H1 (cell line): Measurements from ENCODE around the gene ALPL. TPM values are rescaled to one million over a fixed set of nuclear protein-coding genes. Genes with fewer than 3 reads are reported as not detected.

Source experiments
- CTCF ChIA-PET: fragments of 300-600 bp; sonication (Branson Sonifier 250); formaldehyde crosslinking; loops from one replicate; lab custom pipeline; 2021; ENCODE audit not compliant: partially characterized antibody; lab: Charles Lee
- POLR2A ChIA-PET: fragments of 300-600 bp; sonication (Branson Sonifier 250); formaldehyde crosslinking; loops from one replicate; lab custom pipeline; 2021; ENCODE audit warnings: inconsistent platforms; ENCODE audit not compliant: partially characterized antibody; lab: Charles Lee
- DNase-seq, 2 experiments: peaks; one replicate each; pipeline versions ENCODE4 v3.0.0 to v3.0.0-alpha.2; 2010 to 2022; ENCODE audit warnings: low spot score in 2 of 2, low read depth in 1 of 2, mixed read lengths in 1 of 2
- FAIRE-seq: peaks from 2 replicates; lab custom pipeline; 2011; peaks lifted over from hg19 to GRCh38; lab: Jason Lieb, UNC
- H2AFZ ChIP-seq: 2 replicates; pipeline ENCODE4 v1.8.1; 2012; ENCODE audit warnings: low read length, inconsistent platforms
- H2AK5ac ChIP-seq: 2 replicates; pipeline ENCODE4 v1.6.1; 2013; ENCODE audit warnings: low read depth, low read length
- H2BK120ac ChIP-seq: replicated peaks from 2 replicates; pipeline ENCODE3; 2013; ENCODE audit warnings: low read depth, low read length, inconsistent platforms
- H2BK12ac ChIP-seq: 2 replicates; pipeline ENCODE4 v1.6.1; 2013; ENCODE audit warnings: low read depth, low read length
- H2BK15ac ChIP-seq: 2 replicates; pipeline ENCODE4 v1.6.1; 2013; ENCODE audit warnings: low read length
- H2BK20ac ChIP-seq: 2 replicates; pipeline ENCODE4 v1.6.1; 2013; ENCODE audit warnings: low read length
- H2BK5ac ChIP-seq: 2 replicates; pipeline ENCODE4 v1.6.1; 2013; ENCODE audit warnings: low read depth, low read length
- H3K14ac ChIP-seq: 2 replicates; pipeline ENCODE4 v1.6.1; 2013; ENCODE audit warnings: inconsistent platforms; ENCODE audit not compliant: insufficient read length
- H3K18ac ChIP-seq: 2 replicates; pipeline ENCODE4 v1.6.1; 2013; ENCODE audit warnings: low read length; ENCODE audit errors: extremely low read depth
- H3K23ac ChIP-seq: 2 replicates; pipeline ENCODE4 v1.6.1; 2013; ENCODE audit warnings: inconsistent platforms; ENCODE audit not compliant: insufficient read length
- H3K23me2 ChIP-seq: 2 replicates; pipeline ENCODE4 v1.6.1; 2013; ENCODE audit warnings: low read depth, low read length
- H3K27ac ChIP-seq: 2 replicates; pipeline ENCODE4 v1.6.1; 2011; ENCODE audit warnings: low read depth, low read length, inconsistent platforms
- H3K27me3 ChIP-seq, 4 experiments: replicated peaks in 1 of 4; 1 replicate in 1 of 4; 2 replicates in 3 of 4; pipeline versions ENCODE4 v1.6.1 to v1.8.1; 2011 to 2013; ENCODE audit warnings: low read length in 3 of 4, mild to moderate bottlenecking in 3 of 4, inconsistent platforms in 2 of 4, mixed read lengths in 2 of 4, moderate library complexity in 1 of 4; ENCODE audit not compliant: control insufficient read depth in 3 of 4, insufficient read depth in 3 of 4; ENCODE audit errors: extremely low read depth in 1 of 4
- H3K36me3 ChIP-seq, 4 experiments: 2 replicates each; pipeline versions ENCODE4 v1.6.1 to v1.8.1; 2011 to 2013; ENCODE audit warnings: mild to moderate bottlenecking in 4 of 4, low read length in 3 of 4, moderate library complexity in 2 of 4, control low read depth in 1 of 4, inconsistent platforms in 1 of 4; ENCODE audit not compliant: insufficient read depth in 4 of 4, control insufficient read depth in 2 of 4
- H3K4ac ChIP-seq: replicated peaks from 2 replicates; pipeline ENCODE3; 2013; ENCODE audit warnings: low read length, low read depth, mixed read lengths, inconsistent platforms; ENCODE audit not compliant: insufficient read length
- H3K4me1 ChIP-seq, 4 experiments: replicated peaks in 1 of 4; 1 replicate in 1 of 4; 2 replicates in 3 of 4; pipeline versions ENCODE4 v1.6.1 to v1.8.1; 2011 to 2013; ENCODE audit warnings: low read length in 3 of 4, inconsistent platforms in 2 of 4, mixed read lengths in 1 of 4; ENCODE audit not compliant: insufficient read depth in 4 of 4, control insufficient read depth in 3 of 4
- H3K4me2 ChIP-seq, 2 experiments: 2 replicates each; pipeline versions ENCODE4 v1.6.1 to v1.8.1; 2011 to 2013; ENCODE audit warnings: low read depth in 2 of 2, low read length in 2 of 2, control low read depth in 1 of 2, inconsistent platforms in 1 of 2, mild to moderate bottlenecking in 1 of 2; ENCODE audit not compliant: insufficient read depth in 1 of 2
- H3K4me3 ChIP-seq, 4 experiments: fragments of 200-600, 300-600 bp in 1 of 4; sonication (generic), shearing (Covaris generic), sonication (Bioruptor Twin) in 1 of 4; 2 replicates each; pipeline versions ENCODE4 v1.5.1 to v1.8.1; 2011 to 2016; ENCODE audit warnings: low read length in 4 of 4, low read depth in 3 of 4, control low read depth in 2 of 4, inconsistent platforms in 2 of 4, mild to moderate bottlenecking in 2 of 4, mixed read lengths in 1 of 4, moderate library complexity in 1 of 4; ENCODE audit not compliant: insufficient read depth in 2 of 4; ENCODE audit errors: extremely low read depth in 1 of 4
- H3K56ac ChIP-seq: replicated peaks from 2 replicates; pipeline ENCODE3; 2013; ENCODE audit warnings: low read depth, mild to moderate bottlenecking, mixed read lengths, low read length, inconsistent platforms; ENCODE audit not compliant: insufficient read length
- H3K79me1 ChIP-seq: 2 replicates; pipeline ENCODE4 v1.6.1; 2013; ENCODE audit warnings: low read depth, low read length, control low read depth
- H3K79me2 ChIP-seq, 2 experiments: 2 replicates each; pipeline versions ENCODE4 v1.6.1 to v1.8.1; 2012 to 2013; ENCODE audit warnings: low read length in 2 of 2, mild to moderate bottlenecking in 2 of 2, inconsistent platforms in 1 of 2; ENCODE audit not compliant: insufficient read depth in 2 of 2, control insufficient read depth in 1 of 2
- H3K9ac ChIP-seq, 4 experiments: replicated peaks in 1 of 4; 1 replicate in 1 of 4; 2 replicates in 3 of 4; pipeline versions ENCODE4 v1.6.1 to v1.8.1; 2011 to 2013; ENCODE audit warnings: low read depth in 3 of 4, low read length in 3 of 4, control low read depth in 2 of 4, mild to moderate bottlenecking in 2 of 4, moderate library complexity in 2 of 4, inconsistent platforms in 1 of 4; ENCODE audit errors: extremely low read depth in 1 of 4
- H3K9me3 ChIP-seq, 2 experiments: 2 replicates each; pipeline versions ENCODE4 v1.6.1 to v1.8.1; 2012 to 2013; ENCODE audit warnings: mild to moderate bottlenecking in 2 of 2, moderate library complexity in 2 of 2, control low read depth in 1 of 2, inconsistent platforms in 1 of 2, low read depth in 1 of 2, low read length in 1 of 2, mixed read lengths in 1 of 2; ENCODE audit not compliant: insufficient read depth in 2 of 2
- H4K20me1 ChIP-seq, 2 experiments: replicated peaks in 1 of 2; 2 replicates each; pipeline versions ENCODE3 to v1.8.1; 2011 to 2013; ENCODE audit warnings: inconsistent platforms in 2 of 2, low read length in 2 of 2, mild to moderate bottlenecking in 1 of 2; ENCODE audit not compliant: insufficient read depth in 2 of 2, control insufficient read depth in 1 of 2
- H4K5ac ChIP-seq: 2 replicates; pipeline ENCODE4 v1.6.1; 2013; ENCODE audit warnings: low read length, low read depth, mixed read lengths, inconsistent platforms; ENCODE audit not compliant: insufficient read length
- H4K8ac ChIP-seq: 2 replicates; pipeline ENCODE4 v1.8.0; 2013; ENCODE audit warnings: mild to moderate bottlenecking, moderate library complexity, low read length, inconsistent platforms; ENCODE audit not compliant: insufficient read depth; ENCODE audit errors: extremely low read depth
- H4K91ac ChIP-seq: replicated peaks from 2 replicates; pipeline ENCODE3; 2013; ENCODE audit warnings: low read length, mixed read lengths, inconsistent platforms; ENCODE audit not compliant: insufficient read length
- KDM1A ChIP-seq: fragments of 200-600, 300-600 bp; sonication (generic); IDR thresholded peaks from 2 replicates; pipeline ENCODE4 v1.7.1; 2016; ENCODE audit warnings: mild to moderate bottlenecking, low read length, borderline replicate concordance
- POU5F1 ChIP-seq: IDR thresholded peaks from 2 replicates; pipeline ENCODE4 v1.6.1; 2011; ENCODE audit warnings: low read depth, mild to moderate bottlenecking, low read length, moderate library complexity
- WGBS, 2 experiments: shearing (Covaris generic) in 1 of 2; methylation state at CpG; one replicate each; pipeline versions ENCODE4 v1.1.6 to v1.1.7; 2013 to 2015; ENCODE audit warnings: low lambda C conversion rate in 2 of 2, mixed read lengths in 2 of 2, inconsistent platforms in 1 of 2, low coverage in 1 of 2, missing lambda C conversion rate in 1 of 2; ENCODE audit not compliant: insufficient replicate concordance in 2 of 2, insufficient coverage in 1 of 2, insufficient read length in 1 of 2; ENCODE audit errors: extremely low coverage in 1 of 2, missing lambda C conversion rate in 1 of 2; 5-methylcytosine and 5-hydroxymethylcytosine counted together
- polyA plus RNA-seq, 7 experiments: library from polyadenylated mRNA; depleted of rRNA in 3 of 7; stranded (reverse) in 5 of 7; unstranded in 2 of 7; fragments of >200 nt in 5 of 7; fragments of 200-250 nt in 2 of 7; gene quantifications; 1 replicate in 5 of 7; 2 replicates in 1 of 7; 4 replicates in 1 of 7; pipeline versions ENCODE4 v1.2.1 to v1.2.3, GENCODE V29; 2011 to 2013; ENCODE audit warnings: missing spikeins in 2 of 7, mixed read lengths in 2 of 7
- total RNA-seq: library from RNA; stranded (reverse); fragmentation: NEBNext Ultra II Directional; extraction: Animal tissue kit (Norgen Biotek cat#: 25700); gene quantifications from 2 replicates; pipeline ENCODE4 v1.2.1, GENCODE V29; 2021

Gene ALPL
- total and polyA plus RNA-seq, 2 of the 8 experiments (the other 6 are each of a cell fraction or from before 2014, with no cell fraction given): 175 to 362 TPM

DNA sequence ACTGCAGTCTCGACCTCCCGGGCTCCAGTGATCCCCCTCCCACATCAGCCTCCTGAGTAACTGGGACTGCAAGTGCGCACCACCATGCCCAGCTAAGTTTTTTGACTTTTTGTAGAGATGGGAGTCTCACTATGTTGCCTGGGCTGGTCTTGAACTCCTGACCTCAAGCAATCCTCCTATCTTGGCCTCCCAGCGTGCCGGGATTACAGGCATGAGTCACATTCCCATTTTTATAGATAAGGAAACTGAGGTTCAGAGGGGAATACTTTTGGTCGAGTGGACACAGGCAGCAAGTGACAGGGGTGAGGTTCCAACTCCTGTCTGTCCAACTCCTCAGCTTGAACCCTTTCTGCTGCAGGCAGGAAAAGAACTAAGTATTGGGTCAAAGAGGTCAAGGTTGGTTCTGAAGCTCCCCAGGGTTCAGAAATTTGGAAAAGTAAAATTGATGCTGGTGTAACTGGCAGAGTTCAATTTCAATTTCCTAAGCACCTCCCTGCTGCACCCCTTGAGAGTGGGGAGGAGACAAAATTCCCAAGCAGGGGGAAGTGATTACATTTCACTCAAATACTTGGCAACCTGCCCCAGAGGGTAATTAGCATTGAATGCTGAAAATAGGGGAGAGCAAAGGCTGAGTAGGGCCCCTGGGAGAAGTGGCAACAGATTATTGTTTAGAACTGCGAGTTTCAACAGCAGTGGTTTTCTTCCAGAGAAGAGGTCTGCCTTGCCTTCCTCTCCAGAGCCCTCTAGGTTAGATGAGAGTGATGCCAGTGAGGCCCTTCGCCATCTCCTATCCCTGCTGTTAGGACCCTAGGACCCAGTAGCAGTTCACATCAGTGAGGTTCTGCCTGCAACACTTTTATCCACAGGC lies 17.5 kb upstream of the ALPL start:
- Histone ChIP-seq H4K5ac (no peak overlapping the region), H4K8ac (no peak overlapping the region), H3K9ac (no peak overlapping the region), H2BK15ac (peak overlapping the region; percentile 6; the same call in 1 of the 2 replicates), H4K91ac (no peak overlapping the region), H3K4ac (no peak overlapping the region), H3K36me3 (no peaks in the 10 kb centered on the region), H3K18ac (no peak overlapping the region), H3K4me3 (no peak overlapping the region), H3K4me1 (peaks cover 5 to 8% (median 7%) of the 10 kb centered on the region in 4 experiments; a peak in 5 of 7 replicates), H3K27ac (no peak overlapping the region), H2BK12ac (no peak overlapping the region), H3K23ac (no peak overlapping the region), H3K9me3 (no peaks in the 10 kb centered on the region), H2BK120ac (no peak overlapping the region), H2AFZ (0 out of 2 replicates have a peak overlapping the region, but pooled peaks have one; percentile 27), H2BK5ac (no peak overlapping the region), H3K4me2 (peak overlapping the region in 1 of 2 experiments; percentile 30; a peak in 1 of 4 replicates), H3K14ac (no peak overlapping the region), H2AK5ac (no peak overlapping the region), H3K27me3 (no peaks in the 10 kb centered on the region; a peak in 1 of 7 replicates), H3K79me2 (no peaks in the 10 kb centered on the region), H3K23me2 (no peaks in the 10 kb centered on the region; the same call in 1 of the 2 replicates), H2BK20ac (no peak overlapping the region), H3K56ac (no peak overlapping the region), H3K79me1 (no peaks in the 10 kb centered on the region), H4K20me1 (no peaks in the 10 kb centered on the region)
- 75% methylated on average over 8 of the region's 8 CpGs; no CpG with 5 or more reads in 1 of the 2 experiments for WGBS, 2 experiments
- FAIRE-seq (no peak), DNase-seq (no peak)
- CTCF ChIA-PET: interaction anchor here (0.6 to 5.7 kb wide), 25 partner anchors 8 to 260 kb away, joined by 3 to 72 read pairs (median 4); partner anchors contain the start of gene ALPL
- POLR2A ChIA-PET: interaction anchor here (0.7 kb wide), 1 partner anchor 222 kb away, joined by 3 read pairs; no protein-coding TSS in a partner anchor
- TF ChIP-seq POU5F1 (no peak), KDM1A (peak; percentile 43; the same call in 1 of the 2 replicates)
